ENCODE measurements around the gene MAFG.

DNA sequence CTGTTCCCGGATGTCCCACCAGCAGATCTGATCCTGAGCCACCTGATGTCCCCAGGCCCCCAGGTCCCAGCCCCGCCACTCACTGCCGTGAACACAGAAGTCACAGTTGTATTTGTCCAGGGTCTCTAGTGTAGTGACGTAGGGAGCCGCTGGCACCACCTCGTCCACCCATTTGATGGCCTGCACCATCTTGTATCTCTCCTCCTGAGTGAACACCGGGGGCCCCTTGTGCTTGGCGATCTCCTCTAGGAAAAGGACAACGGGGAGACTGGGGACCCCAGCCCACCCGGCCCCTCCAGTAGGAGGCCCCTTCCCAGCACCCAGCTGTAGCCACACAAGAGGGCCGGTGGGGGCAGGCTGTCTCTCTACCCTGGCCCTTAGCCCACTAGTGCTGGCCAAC lies 18.7 kb downstream of the MAFG start:
- TF ChIP-seq, protein P1, sequence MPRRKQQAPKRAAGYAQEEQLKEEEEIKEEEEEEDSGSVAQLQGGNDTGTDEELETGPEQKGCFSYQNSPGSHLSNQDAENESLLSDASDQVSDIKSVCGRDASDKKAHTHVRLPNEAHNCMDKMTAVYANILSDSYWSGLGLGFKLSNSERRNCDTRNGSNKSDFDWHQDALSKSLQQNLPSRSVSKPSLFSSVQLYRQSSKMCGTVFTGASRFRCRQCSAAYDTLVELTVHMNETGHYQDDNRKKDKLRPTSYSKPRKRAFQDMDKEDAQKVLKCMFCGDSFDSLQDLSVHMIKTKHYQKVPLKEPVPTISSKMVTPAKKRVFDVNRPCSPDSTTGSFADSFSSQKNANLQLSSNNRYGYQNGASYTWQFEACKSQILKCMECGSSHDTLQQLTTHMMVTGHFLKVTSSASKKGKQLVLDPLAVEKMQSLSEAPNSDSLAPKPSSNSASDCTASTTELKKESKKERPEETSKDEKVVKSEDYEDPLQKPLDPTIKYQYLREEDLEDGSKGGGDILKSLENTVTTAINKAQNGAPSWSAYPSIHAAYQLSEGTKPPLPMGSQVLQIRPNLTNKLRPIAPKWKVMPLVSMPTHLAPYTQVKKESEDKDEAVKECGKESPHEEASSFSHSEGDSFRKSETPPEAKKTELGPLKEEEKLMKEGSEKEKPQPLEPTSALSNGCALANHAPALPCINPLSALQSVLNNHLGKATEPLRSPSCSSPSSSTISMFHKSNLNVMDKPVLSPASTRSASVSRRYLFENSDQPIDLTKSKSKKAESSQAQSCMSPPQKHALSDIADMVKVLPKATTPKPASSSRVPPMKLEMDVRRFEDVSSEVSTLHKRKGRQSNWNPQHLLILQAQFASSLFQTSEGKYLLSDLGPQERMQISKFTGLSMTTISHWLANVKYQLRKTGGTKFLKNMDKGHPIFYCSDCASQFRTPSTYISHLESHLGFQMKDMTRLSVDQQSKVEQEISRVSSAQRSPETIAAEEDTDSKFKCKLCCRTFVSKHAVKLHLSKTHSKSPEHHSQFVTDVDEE (CRISPR knock-in tag; IDR thresholded peaks at IDR 0.05) = no peak
- TF ChIP-seq, protein P2, sequence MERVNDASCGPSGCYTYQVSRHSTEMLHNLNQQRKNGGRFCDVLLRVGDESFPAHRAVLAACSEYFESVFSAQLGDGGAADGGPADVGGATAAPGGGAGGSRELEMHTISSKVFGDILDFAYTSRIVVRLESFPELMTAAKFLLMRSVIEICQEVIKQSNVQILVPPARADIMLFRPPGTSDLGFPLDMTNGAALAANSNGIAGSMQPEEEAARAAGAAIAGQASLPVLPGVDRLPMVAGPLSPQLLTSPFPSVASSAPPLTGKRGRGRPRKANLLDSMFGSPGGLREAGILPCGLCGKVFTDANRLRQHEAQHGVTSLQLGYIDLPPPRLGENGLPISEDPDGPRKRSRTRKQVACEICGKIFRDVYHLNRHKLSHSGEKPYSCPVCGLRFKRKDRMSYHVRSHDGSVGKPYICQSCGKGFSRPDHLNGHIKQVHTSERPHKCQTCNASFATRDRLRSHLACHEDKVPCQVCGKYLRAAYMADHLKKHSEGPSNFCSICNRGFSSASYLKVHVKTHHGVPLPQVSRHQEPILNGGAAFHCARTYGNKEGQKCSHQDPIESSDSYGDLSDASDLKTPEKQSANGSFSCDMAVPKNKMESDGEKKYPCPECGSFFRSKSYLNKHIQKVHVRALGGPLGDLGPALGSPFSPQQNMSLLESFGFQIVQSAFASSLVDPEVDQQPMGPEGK (CRISPR knock-in tag; IDR thresholded peaks at IDR 0.05; ENCODE audit: borderline replicate concordance) = no peak
- TF ChIP-seq BACH2 (CRISPR knock-in tag; IDR thresholded peaks at IDR 0.05; ENCODE audit: borderline replicate concordance) (no peak), ZNF565 (CRISPR knock-in tag; conservative IDR thresholded peaks at IDR 0.05; ENCODE audit: low read depth) (no peak), TCF4 (CRISPR knock-in tag; IDR thresholded peaks at IDR 0.05; ENCODE audit: borderline replicate concordance) (no peak), GLIS3 (CRISPR knock-in tag; IDR thresholded peaks at IDR 0.05) (no peak)
